HG02798 (cell line): ENCODE results near the gene LUZP4.
"Not testable (repeated sequence)": the region's sequence is repeated elsewhere in the genome, so short reads cannot be mapped to it uniquely, and the experiment has no call there.

ENCODE experiments used
- ATAC-seq: cut with Tn5 transposase; IDR thresholded peaks from one replicate; pipeline ENCODE4 v1.9.1; 2021; ENCODE audit warnings: mild to moderate bottlenecking; ENCODE audit not compliant: unreplicated experiment, poor library complexity

Gene LUZP4

GRCh38 chrX:115333446-115333845 is 43.9 kb downstream of the LUZP4 start:
- no peak for ATAC-seq

- ATAC-seq: no peak
These were observed 48.1 kb downstream of the LUZP4 start for GRCh38 chrX:115337491-115338144.

- ATAC-seq: no peak
These were observed 50.0 kb downstream of the LUZP4 start for GRCh38 chrX:115339441-115340025.

GRCh38 chrX:115341421-115341820 is 51.9 kb downstream of the LUZP4 start:
- no peak for ATAC-seq

GRCh38 chrX:115344885-115345614 is 55.5 kb downstream of the LUZP4 start:
- ATAC-seq: no peak

GRCh38 chrX:115345615-115346014 is 56.1 kb downstream of the LUZP4 start:
- no peak for ATAC-seq

- not testable (repeated sequence) for ATAC-seq
These were observed 57.2 kb downstream of the LUZP4 start for GRCh38 chrX:115346738-115347137.

- ATAC-seq: no peak
These were observed 59.1 kb downstream of the LUZP4 start for GRCh38 chrX:115348446-115349225.

- no peak for ATAC-seq
These were observed 61.3 kb downstream of the LUZP4 start for GRCh38 chrX:115350711-115351381.

- no peak for ATAC-seq
These were observed 66.9 kb downstream of the LUZP4 start for GRCh38 chrX:115356369-115356768.
